Ovary (tissue), 3 donors: ENCODE data around the gene OR13C2.

Experiments used
- POLR2A ChIP-seq: fragments of 450-650 bp; IDR thresholded peaks from one replicate; pipeline ENCODE4 v1.6.1; 2017; ENCODE audit warnings: antibody characterized with exemption, mild to moderate bottlenecking, moderate library complexity
- TF ChIP-seq, protein P1 (sequence below), 3 donors: fragments of 450-650 bp in 2 of 3; fragments of 200-600 bp in 1 of 3; IDR thresholded peaks; one replicate each; pipeline versions ENCODE4 v1.5.1 to v1.8.0; 2016 to 2022; ENCODE audit warnings: antibody characterized with exemption in 3 of 3, mild to moderate bottlenecking in 1 of 3
- donor health status: DM: no; HTN: no; CAD: no.

DNA sequence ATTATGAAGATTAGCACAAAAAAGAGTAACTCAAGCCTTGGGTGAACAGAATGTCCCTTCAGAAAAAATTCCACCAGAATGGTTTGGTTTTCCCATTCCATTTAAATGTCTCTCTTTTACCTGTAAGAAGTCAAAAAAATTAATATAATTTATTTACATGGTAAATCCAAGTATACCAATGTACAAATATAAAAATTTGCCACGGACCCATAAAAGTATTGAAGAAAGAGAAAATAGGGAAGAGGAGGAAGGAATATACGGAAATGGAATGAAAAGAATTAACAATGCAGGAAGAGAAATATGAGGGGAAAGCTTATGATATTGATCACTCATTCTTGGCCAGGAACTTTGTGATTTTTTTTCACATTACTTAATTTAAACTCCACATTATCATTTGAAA lies 12.7 kb upstream of the OR13C2 start, which contains the start of gene OR13C9:
- TF ChIP-seq POLR2A, result no peak
- TF ChIP-seq, protein P1, sequence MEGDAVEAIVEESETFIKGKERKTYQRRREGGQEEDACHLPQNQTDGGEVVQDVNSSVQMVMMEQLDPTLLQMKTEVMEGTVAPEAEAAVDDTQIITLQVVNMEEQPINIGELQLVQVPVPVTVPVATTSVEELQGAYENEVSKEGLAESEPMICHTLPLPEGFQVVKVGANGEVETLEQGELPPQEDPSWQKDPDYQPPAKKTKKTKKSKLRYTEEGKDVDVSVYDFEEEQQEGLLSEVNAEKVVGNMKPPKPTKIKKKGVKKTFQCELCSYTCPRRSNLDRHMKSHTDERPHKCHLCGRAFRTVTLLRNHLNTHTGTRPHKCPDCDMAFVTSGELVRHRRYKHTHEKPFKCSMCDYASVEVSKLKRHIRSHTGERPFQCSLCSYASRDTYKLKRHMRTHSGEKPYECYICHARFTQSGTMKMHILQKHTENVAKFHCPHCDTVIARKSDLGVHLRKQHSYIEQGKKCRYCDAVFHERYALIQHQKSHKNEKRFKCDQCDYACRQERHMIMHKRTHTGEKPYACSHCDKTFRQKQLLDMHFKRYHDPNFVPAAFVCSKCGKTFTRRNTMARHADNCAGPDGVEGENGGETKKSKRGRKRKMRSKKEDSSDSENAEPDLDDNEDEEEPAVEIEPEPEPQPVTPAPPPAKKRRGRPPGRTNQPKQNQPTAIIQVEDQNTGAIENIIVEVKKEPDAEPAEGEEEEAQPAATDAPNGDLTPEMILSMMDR (IDR thresholded peaks at IDR 0.05), result no peak
